GM19452 (cell line): Measurements from ENCODE around the gene BAIAP2L2.
"Not testable (repeated sequence)": the region's sequence is repeated elsewhere in the genome, so short reads cannot be mapped to it uniquely, and the experiment has no call there.

Experiments
- ATAC-seq: cut with Tn5 transposase; IDR thresholded peaks from one replicate; pipeline ENCODE4 v1.9.1; 2021; ENCODE audit not compliant: unreplicated experiment

The BAIAP2L2 gene, protein sequence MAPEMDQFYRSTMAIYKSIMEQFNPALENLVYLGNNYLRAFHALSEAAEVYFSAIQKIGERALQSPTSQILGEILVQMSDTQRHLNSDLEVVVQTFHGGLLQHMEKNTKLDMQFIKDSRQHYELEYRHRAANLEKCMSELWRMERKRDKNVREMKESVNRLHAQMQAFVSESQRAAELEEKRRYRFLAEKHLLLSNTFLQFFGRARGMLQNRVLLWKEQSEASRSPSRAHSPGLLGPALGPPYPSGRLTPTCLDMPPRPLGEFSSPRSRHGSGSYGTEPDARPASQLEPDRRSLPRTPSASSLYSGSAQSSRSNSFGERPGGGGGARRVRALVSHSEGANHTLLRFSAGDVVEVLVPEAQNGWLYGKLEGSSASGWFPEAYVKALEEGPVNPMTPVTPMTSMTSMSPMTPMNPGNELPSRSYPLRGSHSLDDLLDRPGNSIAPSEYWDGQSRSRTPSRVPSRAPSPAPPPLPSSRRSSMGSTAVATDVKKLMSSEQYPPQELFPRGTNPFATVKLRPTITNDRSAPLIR

GRCh38 chr22:38110008-38110862, at the start of gene BAIAP2L2:
BAIAP2L2 (minus strand) TSS chr22:38110684; CDS start chr22:38110525, 159 bp downstream.
- no peak for ATAC-seq

DNA sequence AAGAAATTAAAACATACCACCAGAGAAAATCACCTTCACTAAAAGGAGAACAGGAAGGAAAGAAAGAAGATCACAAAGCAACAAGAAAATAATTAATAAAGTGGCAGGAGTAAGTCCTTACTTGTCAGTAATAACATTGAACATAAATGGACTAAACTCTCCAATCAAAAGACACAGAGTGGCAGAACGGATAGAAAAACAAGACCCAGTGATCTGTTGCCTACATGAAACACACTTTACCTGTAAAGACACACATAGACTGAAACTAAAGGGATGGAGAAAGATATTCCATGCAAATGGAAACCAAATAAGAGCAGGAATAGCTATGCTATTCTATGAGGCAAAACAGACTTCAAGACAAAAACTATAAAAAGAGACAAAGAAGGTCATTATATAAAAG, 45.2 kb upstream of the BAIAP2L2 start:
- ATAC-seq = no peak

- ATAC-seq = not testable (repeated sequence)
These were observed 44.1 kb upstream of the BAIAP2L2 start for GRCh38 chr22:38154563-38154915.

DNA sequence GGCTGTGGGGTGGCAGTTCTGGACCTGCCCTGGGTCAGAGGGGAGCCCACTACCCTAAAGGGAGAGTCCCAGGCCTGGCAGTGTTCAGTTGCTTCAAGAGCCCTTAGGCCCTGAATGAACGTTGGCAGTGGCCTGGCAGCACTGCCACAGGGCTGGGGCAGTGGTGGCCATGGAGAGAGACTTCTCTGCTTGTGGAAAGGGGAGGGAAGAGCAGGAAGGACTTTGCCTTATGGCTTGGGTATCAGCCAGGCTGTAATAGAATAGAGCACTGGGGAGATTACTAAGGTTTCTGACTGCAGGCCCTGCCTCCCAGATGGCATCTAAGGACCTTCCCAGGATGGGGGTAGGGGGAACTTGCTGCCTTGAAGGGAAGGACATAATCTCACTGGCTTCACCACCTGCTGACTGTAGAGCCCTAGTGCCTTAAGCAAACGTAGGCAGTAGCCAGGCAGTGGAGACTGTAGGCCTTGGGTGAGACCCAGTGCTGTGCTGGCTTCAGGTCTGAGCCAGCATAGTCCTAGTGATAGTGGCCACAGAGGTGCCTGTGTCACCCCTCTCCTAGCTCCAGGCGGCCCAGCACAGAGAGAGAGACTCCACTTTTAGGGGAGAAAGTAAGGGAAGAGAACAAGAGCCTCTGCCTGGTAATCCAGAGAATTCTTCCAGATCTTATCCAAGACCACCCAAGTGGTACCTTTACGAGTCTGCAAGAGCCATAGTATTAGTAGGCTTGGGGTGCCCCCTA, 43.5 kb upstream of the BAIAP2L2 start:
- ATAC-seq = no peak

GRCh38 chr22:38151126-38151500, 40.6 kb upstream of the BAIAP2L2 start:
- no peak for ATAC-seq

DNA sequence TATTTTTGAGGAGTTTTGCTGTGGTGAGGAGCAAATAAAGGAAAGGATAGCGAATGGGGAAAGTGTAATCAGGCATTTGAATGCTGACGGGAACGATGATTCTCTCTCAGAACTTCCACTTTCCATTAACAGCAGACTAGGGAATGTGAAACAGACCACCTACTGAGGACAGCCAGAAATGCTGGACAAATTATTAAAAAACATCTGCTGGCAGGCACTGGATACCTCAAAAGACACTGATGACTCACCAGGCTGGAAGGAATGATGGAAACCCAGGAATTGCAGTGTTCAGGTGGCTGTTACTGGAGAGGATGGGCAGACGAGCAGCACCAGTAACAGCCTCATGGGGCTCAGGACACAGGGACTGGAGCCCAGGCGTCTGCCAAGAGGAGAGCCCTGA, 37.8 kb upstream of the BAIAP2L2 start:
- no peak for ATAC-seq

- ATAC-seq = not testable (repeated sequence)
These were observed 35.7 kb upstream of the BAIAP2L2 start for GRCh38 chr22:38146166-38146565.

- no peak for ATAC-seq
These were observed 33.5 kb upstream of the BAIAP2L2 start for GRCh38 chr22:38144025-38144405.

GRCh38 chr22:38142606-38143005, 32.1 kb upstream of the BAIAP2L2 start:
- ATAC-seq = no peak

DNA sequence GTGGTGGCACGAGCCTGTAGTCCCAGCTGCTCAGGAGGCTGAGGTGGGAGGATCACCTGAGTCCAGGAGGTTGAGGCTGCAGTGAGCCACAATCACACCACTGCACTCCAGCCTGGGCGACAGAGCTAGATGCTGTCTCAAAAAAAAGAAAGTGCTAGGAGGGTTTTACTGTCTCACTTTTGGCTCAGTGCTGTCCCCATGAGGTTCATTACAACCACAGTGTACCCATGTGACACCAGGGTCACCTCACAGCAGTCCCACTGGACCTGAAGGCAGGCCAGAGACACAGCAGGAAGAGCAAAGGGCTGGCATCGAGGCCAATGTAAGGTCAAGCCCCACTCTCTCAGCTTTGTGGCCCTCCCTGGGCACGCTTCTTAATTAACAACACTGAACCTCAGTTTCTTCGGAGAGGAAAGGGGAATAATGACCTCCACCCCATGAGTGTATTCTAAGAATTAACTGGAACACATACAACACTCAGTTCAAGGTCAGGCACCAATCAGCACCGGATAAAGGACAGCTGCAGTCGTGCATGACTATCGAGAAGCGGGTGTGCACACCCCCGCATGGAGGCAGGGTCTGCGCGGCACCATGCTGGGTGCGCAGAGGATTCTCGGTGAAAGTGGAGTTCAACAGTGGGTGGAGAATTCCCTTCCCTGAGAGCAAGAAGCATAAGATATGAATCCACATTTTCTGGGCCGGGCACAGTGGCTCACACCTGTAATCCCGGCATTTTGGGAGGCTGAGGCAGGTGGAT, 30.9 kb upstream of the BAIAP2L2 start:
- ATAC-seq = no peak

GRCh38 chr22:38139901-38140300, 29.4 kb upstream of the BAIAP2L2 start:
- ATAC-seq = no peak

- ATAC-seq = no peak
These were observed 28.5 kb upstream of the BAIAP2L2 start for GRCh38 chr22:38138961-38139360.

DNA sequence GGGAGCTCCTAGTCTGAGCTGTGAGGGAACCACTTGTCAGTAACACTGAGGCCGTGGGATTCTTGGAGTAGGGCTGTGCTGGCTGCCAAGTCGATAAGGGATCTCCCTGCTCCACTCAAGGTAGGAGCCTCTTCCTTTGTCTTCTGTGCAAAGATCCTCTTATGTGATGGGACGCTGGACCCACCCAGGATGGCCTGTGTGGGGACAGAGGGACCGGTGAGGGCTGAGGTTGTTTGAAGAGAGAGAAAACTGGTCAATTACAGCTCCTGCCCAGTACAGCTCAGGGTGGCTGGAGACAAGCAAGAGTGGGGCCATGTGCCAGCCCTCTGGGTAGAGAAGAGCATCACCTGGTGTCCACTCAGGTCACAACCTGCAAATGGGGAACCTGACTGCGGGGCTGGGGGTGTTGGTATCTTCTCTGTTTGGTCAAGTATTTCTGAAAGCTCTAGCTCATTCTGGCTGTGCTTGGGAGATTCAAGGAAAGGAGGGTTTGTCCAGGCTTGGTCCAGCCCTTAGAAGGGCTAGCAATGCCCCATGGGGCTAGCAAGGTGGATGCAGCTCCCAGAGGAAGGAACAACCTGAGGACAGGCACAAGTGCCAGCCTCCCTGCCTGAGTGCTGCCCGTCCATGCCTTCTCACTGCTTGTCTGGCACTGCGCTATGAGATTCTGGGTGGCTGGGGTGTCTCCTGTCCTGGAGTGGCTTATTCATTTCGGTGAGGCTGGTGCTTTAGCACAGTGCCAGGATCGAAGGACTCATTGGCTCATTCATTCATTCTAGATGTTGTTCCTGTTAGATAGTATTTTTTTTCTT, 27.6 kb upstream of the BAIAP2L2 start:
- no peak for ATAC-seq

DNA sequence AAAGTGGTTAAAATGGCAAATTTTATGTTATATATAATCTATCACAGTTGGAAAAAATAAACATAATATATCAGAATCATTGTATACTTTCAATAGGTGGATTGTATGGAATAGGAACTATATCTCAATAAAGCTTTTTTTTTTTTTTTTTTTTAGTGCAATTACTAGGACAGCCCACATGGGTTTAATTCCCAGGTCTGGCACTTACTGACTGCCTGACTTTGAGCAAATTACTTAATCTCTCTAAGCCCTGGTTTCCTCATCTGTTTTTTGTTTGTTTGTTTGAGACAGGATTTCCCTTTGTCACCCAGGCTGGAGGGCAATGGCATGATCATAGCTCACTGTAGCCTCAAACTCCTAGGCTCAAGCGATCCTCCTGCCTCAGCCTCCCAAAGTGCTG, 26.1 kb upstream of the BAIAP2L2 start:
- ATAC-seq = no peak

DNA sequence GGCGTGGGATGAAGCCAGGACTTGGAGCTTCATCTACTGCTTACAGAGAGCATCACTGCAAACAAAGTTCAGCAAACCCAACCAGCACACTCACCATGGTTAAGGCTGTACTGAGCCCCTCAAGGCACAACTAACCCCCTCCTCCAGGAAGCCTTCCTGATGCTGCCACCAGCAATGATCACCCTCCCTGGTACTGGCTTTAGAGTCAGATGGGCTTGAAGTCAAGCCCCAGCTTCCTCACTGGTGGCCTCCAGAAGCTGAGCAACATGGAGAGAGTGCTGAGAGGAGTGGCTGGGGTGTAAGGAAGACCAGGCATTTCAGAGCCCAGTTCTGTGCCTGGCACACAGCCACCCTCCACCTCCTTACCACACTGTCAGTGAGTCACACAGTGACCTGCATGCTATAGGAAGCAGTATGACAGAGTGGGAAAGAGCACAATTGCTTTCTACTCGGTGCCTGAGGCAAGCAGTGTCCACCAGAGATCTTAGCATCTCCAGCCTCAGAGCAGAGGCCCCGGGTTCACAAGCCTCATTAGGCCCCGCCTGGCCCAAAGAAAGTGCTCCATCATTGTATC, 24.7 kb upstream of the BAIAP2L2 start:
- ATAC-seq = no peak

DNA sequence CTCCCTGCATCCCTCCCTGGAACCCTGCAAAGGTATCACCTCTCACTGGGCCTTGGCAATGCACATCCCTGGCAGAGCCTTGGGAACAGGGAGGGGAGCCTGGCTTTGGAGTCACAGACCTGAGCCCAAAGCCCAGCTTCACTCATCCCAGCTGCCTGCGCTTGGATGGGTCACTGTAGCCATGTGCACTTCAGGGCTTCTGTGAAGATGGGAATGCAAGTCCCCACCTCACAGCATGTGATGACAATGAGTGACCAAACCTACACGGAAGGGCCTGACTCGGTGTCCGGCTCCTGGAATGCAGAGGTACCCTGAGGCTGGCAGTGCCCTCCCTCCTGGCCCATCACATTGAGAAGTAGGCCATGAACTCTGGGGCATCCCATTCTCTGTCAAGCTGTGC, 22.8 kb upstream of the BAIAP2L2 start:
- no peak for ATAC-seq

GRCh38 chr22:38132794-38133193, 22.3 kb upstream of the BAIAP2L2 start:
- no peak for ATAC-seq

- no peak for ATAC-seq
These were observed 21.7 kb upstream of the BAIAP2L2 start for GRCh38 chr22:38132136-38132535.

DNA sequence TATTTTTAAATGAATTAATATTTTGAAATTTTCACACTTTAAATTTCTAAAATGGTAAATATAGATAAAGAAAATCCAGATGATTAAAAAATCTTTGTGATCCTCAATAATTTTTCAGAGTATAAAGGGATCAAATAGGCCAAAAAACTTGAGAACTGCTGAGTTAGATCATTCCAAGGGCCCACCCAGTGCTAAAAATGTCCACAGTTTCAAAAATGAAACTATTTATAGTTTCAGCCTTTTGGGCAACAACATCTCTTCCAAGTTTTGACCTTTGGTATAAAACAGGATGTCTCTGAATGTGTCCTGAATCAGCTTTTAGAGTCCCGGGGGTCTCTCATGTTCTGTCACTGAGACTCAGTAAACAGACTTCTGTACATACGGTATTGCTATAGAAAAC, 20.9 kb upstream of the BAIAP2L2 start:
- no peak for ATAC-seq
